Nephron (organoid): ENCODE data around the gene MRPL9.

Source experiments
- H3K27ac Mint-ChIP-seq, 3 experiments: 2 replicates each; pipeline ENCODE4 v1.8.0; 2020; ENCODE audit warnings: mixed read lengths in 3 of 3, mild to moderate bottlenecking in 2 of 3, moderate library complexity in 1 of 3
- H3K27me3 Mint-ChIP-seq: 2 replicates; pipeline ENCODE4 v1.8.0; 2021; ENCODE audit warnings: low read depth, mild to moderate bottlenecking, moderate library complexity, mixed read lengths
- H3K36me3 Mint-ChIP-seq: 2 replicates; pipeline ENCODE4 v1.8.0; 2020; ENCODE audit warnings: low read depth, mixed read lengths
- H3K4me1 Mint-ChIP-seq: 2 replicates; pipeline ENCODE4 v1.8.0; 2020; ENCODE audit warnings: mixed read lengths
- H3K4me3 Mint-ChIP-seq, 3 experiments: 2 replicates each; pipeline ENCODE4 v1.8.0; 2020; ENCODE audit warnings: mild to moderate bottlenecking in 3 of 3, mixed read lengths in 3 of 3, moderate library complexity in 2 of 3
- H3K9me3 Mint-ChIP-seq: 2 replicates; pipeline ENCODE4 v1.8.0; 2020; ENCODE audit warnings: mixed read lengths
- TF ChIP-seq, protein P1 (sequence below), 3 experiments: fragments of 200-600 bp; sonication (generic); IDR thresholded peaks; one replicate each; pipeline ENCODE4 v1.5.0; 2021; ENCODE audit warnings: antibody characterized with exemption in 3 of 3; ENCODE audit not compliant: unreplicated experiment in 3 of 3

The MRPL9 gene

DNA sequence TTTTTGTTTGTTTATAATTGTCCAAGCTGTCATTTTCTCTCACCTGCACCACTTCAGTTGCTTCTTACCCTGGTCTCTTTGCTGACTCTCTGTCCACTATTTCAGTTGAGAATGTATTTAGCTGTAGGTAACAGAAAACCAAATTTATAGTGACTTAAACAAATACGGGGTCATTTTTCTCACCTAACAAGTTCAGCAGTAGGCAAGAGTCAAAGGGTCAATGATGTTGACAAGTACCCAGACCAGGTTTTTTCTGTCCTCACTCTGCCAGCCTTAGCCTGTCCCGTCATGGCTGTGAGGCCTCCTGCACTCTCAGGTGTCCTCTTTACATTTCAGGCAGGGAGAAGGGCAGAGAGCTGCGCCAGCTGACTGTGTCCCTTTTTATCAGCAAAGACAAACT, 30.2 kb downstream of the MRPL9 start:
- H3K4me1 Mint-ChIP-seq, result peaks cover 8% of the 10 kb centered on the region
- peaks cover 43% of the 10 kb centered on the region for H3K27me3 Mint-ChIP-seq
- H3K36me3 Mint-ChIP-seq, result no peaks in the 10 kb centered on the region
- peaks cover 9% of the 10 kb centered on the region for H3K9me3 Mint-ChIP-seq
- no peak overlapping the region for H3K4me3 Mint-ChIP-seq
- H3K27ac Mint-ChIP-seq, result no peak overlapping the region
- TF ChIP-seq, protein P1, sequence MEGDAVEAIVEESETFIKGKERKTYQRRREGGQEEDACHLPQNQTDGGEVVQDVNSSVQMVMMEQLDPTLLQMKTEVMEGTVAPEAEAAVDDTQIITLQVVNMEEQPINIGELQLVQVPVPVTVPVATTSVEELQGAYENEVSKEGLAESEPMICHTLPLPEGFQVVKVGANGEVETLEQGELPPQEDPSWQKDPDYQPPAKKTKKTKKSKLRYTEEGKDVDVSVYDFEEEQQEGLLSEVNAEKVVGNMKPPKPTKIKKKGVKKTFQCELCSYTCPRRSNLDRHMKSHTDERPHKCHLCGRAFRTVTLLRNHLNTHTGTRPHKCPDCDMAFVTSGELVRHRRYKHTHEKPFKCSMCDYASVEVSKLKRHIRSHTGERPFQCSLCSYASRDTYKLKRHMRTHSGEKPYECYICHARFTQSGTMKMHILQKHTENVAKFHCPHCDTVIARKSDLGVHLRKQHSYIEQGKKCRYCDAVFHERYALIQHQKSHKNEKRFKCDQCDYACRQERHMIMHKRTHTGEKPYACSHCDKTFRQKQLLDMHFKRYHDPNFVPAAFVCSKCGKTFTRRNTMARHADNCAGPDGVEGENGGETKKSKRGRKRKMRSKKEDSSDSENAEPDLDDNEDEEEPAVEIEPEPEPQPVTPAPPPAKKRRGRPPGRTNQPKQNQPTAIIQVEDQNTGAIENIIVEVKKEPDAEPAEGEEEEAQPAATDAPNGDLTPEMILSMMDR (IDR thresholded peaks at IDR 0.05; ENCODE audit: unreplicated experiment in 3 of 3), result no peak

DNA sequence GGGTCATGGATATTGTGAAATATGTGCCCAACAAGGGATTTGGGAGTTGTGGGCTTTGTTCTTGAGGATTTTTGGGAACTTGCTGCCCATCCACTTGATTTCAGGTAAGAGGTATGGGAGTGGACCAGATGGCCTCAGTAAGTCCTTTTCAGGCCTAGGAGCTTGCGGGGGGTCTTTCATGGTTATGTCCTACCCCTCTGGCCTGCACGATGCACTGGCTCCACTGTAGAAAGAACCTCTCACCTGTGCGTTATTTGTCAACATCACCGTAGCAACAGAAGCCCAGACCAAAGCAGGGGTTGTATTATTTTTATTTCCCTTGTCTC, 33.4 kb downstream of the MRPL9 start:
- Mint-ChIP-seq H3K27ac (no peak overlapping the region), H3K4me3 (no peak overlapping the region), H3K27me3 (peaks cover 58% of the 10 kb centered on the region), H3K9me3 (no peaks in the 10 kb centered on the region), H3K4me1 (peaks cover 10% of the 10 kb centered on the region), H3K36me3 (no peaks in the 10 kb centered on the region)
- TF ChIP-seq, protein P1 (IDR thresholded peaks at IDR 0.05; ENCODE audit: unreplicated experiment in 3 of 3), result no peak

DNA sequence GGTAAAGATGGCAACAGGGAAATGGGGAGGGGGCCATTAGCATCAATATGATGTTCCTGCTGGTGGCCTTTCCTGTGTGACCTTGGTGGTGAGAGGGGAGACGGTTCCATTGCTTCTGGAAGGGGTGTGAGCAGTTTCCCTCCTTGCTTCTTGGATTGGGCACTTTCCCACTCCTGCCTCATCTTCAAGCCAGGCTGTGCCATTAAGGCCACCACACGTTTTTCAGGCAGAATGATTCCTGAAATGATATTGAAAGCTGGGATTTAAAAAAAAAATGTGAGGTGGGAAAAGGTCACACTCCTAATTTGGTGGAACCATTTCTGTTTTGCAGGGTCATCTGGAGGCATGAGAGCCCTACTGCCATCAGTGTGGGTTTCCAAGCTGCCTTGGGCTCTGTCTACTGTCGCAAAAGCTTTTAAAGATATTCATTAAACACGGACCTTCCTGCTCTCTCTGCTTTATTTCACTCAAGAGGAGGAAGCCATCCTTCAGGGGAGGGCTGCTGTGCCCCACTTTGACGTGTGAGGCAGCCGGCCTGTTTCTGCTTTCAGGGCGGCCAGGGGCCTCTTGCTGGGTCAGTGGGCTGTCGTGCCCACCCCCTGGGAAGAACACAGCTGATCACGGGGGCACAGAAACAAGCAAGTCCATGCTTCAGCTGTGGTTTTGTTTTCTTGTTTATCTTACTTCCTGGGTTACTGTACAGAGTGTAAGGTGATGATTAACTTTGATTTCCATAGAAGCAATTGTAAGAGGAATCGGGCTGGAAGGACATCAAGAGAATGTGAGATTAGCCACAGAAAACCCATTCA, 33.9 kb downstream of the MRPL9 start:
- H3K36me3 Mint-ChIP-seq, result no peaks in the 10 kb centered on the region
- H3K4me1 Mint-ChIP-seq, result peaks cover 10% of the 10 kb centered on the region
- H3K27ac Mint-ChIP-seq, result no peak overlapping the region
- H3K9me3 Mint-ChIP-seq, result no peaks in the 10 kb centered on the region
- peaks cover 61% of the 10 kb centered on the region for H3K27me3 Mint-ChIP-seq
- H3K4me3 Mint-ChIP-seq, result no peak overlapping the region
- TF ChIP-seq, protein P1 (IDR thresholded peaks at IDR 0.05; ENCODE audit: unreplicated experiment in 3 of 3), result no peak

DNA sequence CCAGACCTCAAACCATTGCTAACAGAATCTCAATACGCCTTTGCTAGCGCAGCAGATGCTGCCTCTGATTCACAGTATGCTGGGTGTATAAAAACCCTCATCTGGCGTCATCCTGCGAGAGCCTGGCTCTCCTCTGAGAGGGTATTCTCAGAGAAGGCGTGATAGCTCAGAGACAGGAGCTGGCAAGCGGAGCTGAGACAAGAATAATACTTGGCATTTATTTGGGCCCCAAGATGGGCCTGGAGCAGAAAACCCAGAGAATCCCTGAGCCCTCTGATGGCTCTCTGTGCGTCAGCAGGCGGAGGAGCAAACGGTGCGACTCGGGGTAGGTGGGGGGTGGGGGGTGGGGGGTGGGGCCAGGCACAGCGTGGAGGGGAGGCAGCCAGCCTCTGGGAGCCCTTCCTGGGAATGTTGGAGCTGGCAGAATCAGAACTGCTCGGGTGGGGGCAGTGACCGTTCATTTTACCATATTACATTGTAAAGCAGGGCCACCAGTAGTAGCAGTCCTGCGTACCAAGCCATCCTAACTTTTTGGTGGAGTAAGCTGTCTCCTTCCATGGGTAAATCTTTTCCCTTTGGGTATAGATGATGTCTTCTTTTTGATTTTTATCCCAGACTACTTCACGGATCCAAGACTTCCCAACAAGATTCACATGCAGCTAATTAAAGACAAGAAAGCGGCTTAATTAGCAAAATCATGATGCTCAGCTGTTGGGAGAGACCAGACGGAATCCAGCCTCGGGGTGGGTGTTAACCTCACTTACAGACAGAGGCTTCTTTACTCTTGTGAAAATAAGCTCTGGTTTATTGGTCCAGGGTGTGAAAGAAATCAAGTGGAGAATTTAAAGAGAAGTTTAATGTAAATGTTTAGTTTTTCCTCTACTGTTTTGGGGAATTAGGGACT, 34.9 kb downstream of the MRPL9 start:
- peaks cover 10% of the 10 kb centered on the region for H3K4me1 Mint-ChIP-seq
- peak overlapping the region in 1 of 3 experiments; percentile 44 for H3K27ac Mint-ChIP-seq
- TF ChIP-seq, protein P1 (IDR thresholded peaks at IDR 0.05; ENCODE audit: unreplicated experiment in 3 of 3), result no peak
- peak overlapping the region; percentile 46 to 68 (median 47) for H3K4me3 Mint-ChIP-seq
- H3K36me3 Mint-ChIP-seq, result no peaks in the 10 kb centered on the region
- H3K27me3 Mint-ChIP-seq, result peaks cover 71% of the 10 kb centered on the region
- no peaks in the 10 kb centered on the region for H3K9me3 Mint-ChIP-seq

DNA sequence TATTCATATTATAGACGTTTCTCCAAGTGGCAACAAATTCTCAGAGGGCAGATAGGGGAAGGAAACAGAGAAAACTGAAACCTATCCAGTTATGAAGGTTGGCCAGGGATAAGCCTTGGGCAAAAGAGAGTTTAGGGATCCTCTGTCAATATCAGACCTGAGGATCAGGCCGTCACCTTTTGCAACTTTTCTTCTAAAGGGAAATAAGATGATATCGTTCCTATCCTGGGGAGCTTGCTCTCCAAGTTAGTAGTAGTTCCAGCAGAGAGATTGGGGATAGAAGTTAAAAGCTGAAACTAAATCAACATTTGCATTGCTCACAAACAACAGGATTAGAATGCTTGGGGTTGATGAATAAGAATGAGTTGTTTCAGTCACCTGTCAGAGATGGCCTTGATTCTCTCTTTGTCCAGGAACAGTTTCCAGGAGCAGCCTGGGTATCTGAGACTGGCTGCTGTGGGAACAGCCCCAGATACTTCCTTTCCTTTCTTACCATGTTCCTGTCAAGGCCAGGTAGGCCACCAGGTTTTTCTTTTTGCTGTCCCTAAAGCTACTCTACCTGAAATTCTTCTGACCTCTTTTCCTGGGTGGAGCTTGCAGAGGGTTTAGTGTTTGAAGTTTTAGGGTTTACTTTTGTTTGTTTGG, 39.4 kb downstream of the MRPL9 start:
- no peaks in the 10 kb centered on the region for H3K9me3 Mint-ChIP-seq
- H3K4me1 Mint-ChIP-seq, result peaks cover 21% of the 10 kb centered on the region
- H3K4me3 Mint-ChIP-seq, result no peak overlapping the region
- TF ChIP-seq, protein P1 (IDR thresholded peaks at IDR 0.05; ENCODE audit: unreplicated experiment in 3 of 3), result no peak
- peaks cover 88% of the 10 kb centered on the region for H3K27me3 Mint-ChIP-seq
- H3K27ac Mint-ChIP-seq, result no peak overlapping the region
- H3K36me3 Mint-ChIP-seq, result no peaks in the 10 kb centered on the region
